Neural progenitor cell (in vitro differentiated cells): ENCODE measurements around the gene PRDM2. TPM values are rescaled to one million over a fixed set of nuclear protein-coding genes. Genes with fewer than 3 reads are reported as not detected.

ENCODE experiments used
- DNase-seq: peaks from one replicate; pipeline ENCODE4 v3.0.0-alpha.2; 2016; ENCODE audit warnings: low spot score
- H2AFZ ChIP-seq: fragments of 200-600 bp; sonication (generic); replicated peaks from 2 replicates; pipeline ENCODE4 v1.6.1; 2016; ENCODE audit warnings: antibody characterized with exemption
- H3F3A ChIP-seq: fragments of 200-600 bp; sonication (generic); 2 replicates; pipeline ENCODE4 v1.6.1; 2016; ENCODE audit warnings: antibody characterized with exemption, low read depth
- H3K27ac ChIP-seq: fragments of 200-600 bp; sonication (generic); 2 replicates; pipeline ENCODE4 v1.5.1; 2016; ENCODE audit warnings: mild to moderate bottlenecking
- H3K27me3 ChIP-seq: fragments of 200-600 bp; sonication (generic); 2 replicates; pipeline ENCODE4 v1.6.1; 2016; ENCODE audit warnings: mild to moderate bottlenecking, moderate library complexity
- H3K36me3 ChIP-seq: fragments of 200-600 bp; sonication (generic); 2 replicates; pipeline ENCODE4 v1.5.1; 2016
- H3K4me1 ChIP-seq: fragments of 200-600 bp; sonication (generic); 2 replicates; pipeline ENCODE4 v1.6.1; 2016; ENCODE audit warnings: mixed run types
- H3K4me2 ChIP-seq: fragments of 200-600 bp; sonication (generic); 2 replicates; pipeline ENCODE4 v1.6.1; 2016
- H3K4me3 ChIP-seq: fragments of 200-600 bp; sonication (generic); 2 replicates; pipeline ENCODE4 v1.5.1; 2016
- H3K79me2 ChIP-seq: fragments of 200-600 bp; sonication (generic); 2 replicates; pipeline ENCODE4 v1.6.1; 2016; ENCODE audit warnings: low read depth
- H3K9ac ChIP-seq: fragments of 200-600 bp; sonication (generic); 2 replicates; pipeline ENCODE4 v1.6.1; 2016
- H3K9me3 ChIP-seq: fragments of 200-600 bp; sonication (generic); 2 replicates; pipeline ENCODE4 v1.5.1; 2016; ENCODE audit warnings: low read depth
- H4K20me1 ChIP-seq: fragments of 200-600 bp; sonication (generic); 2 replicates; pipeline ENCODE4 v1.6.1; 2016; ENCODE audit warnings: low read depth
- H3K27ac Mint-ChIP-seq: 3 replicates; pipeline ENCODE4 v1.8.0; 2021; ENCODE audit warnings: mixed read lengths
- H3K27me3 Mint-ChIP-seq: 2 replicates; pipeline ENCODE4 v1.8.0; 2022; ENCODE audit warnings: low read depth, mild to moderate bottlenecking, inconsistent platforms, moderate library complexity, mixed read lengths; ENCODE audit not compliant: insufficient read depth
- H3K36me3 Mint-ChIP-seq: 3 replicates; pipeline ENCODE4 v1.8.0; 2021; ENCODE audit warnings: mixed read lengths
- H3K4me1 Mint-ChIP-seq: 3 replicates; pipeline ENCODE4 v1.8.0; 2021; ENCODE audit warnings: mixed read lengths
- H3K4me3 Mint-ChIP-seq: 3 replicates; pipeline ENCODE4 v1.8.0; 2021; ENCODE audit warnings: mild to moderate bottlenecking, moderate library complexity, mixed read lengths
- H3K9me3 Mint-ChIP-seq: 3 replicates; pipeline ENCODE4 v1.8.0; 2020; ENCODE audit warnings: mixed read lengths
- EZH2 ChIP-seq: fragments of 200-600 bp; sonication (generic); IDR thresholded peaks from 2 replicates; pipeline ENCODE4 v1.6.1; 2017; ENCODE audit warnings: antibody characterized with exemption, mild to moderate bottlenecking, moderate library complexity
- EZH2phosphoT487 ChIP-seq: fragments of 200-600 bp; sonication (generic); IDR thresholded peaks from 2 replicates; pipeline ENCODE4 v1.6.1; 2017; ENCODE audit warnings: antibody characterized with exemption
- total RNA-seq: library from RNA; depleted of rRNA; stranded (reverse); fragments of >200 nt; gene quantifications from 2 replicates; pipeline ENCODE4 v1.2.3, GENCODE V29; 2015; ENCODE audit warnings: low replicate concordance
- TF ChIP-seq, protein P1 (sequence below): fragments of 200-600 bp; sonication (generic); IDR thresholded peaks from 2 replicates; pipeline ENCODE4 v1.5.1; 2017; ENCODE audit warnings: antibody characterized with exemption, mild to moderate bottlenecking

PRDM2 gene
- total RNA-seq, 1 donor from 2014 or later, result 22.0 TPM

DNA sequence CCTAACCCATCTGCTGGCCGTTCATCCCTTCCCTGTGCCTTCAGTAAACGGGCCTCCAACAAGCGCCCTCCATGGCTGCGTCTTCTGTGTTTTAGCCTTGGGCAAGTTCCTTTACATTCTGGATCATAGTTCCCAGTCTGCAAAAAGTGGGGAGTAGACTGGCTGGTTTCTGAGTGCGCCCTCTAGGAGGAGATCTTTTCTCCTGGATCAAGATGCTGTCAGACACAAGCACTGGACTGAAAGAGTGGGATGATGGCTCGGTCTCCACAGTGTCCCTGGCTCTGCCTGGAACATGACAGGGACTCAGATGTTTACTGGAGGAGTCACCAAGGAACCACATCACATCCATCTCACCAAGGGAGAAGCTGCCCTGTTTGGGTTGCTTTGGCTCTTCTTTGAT, 88.8 kb downstream of the PRDM2 start:
- Histone ChIP-seq H3K4me2 (no peak overlapping the region), H3K4me3 (no peak overlapping the region), H3K4me1 (no peaks in the 10 kb centered on the region), H3K27ac (no peak overlapping the region), H3K9me3 (no peaks in the 10 kb centered on the region), H4K20me1 (peaks cover 40% of the 10 kb centered on the region), H3K9ac (no peak overlapping the region), H3K27me3 (no peaks in the 10 kb centered on the region), H3F3A (no peaks in the 10 kb centered on the region), H2AFZ (no peak overlapping the region), H3K79me2 (peaks cover 5% of the 10 kb centered on the region), H3K36me3 (no peaks in the 10 kb centered on the region)
- DNase-seq, result no peak
- Mint-ChIP-seq H3K4me3 (no peak overlapping the region), H3K27ac (peak overlapping the region; percentile 6), H3K4me1 (peaks cover 10% of the 10 kb centered on the region), H3K36me3 (peaks cover 22% of the 10 kb centered on the region), H3K9me3 (no peaks in the 10 kb centered on the region), H3K27me3 (no peaks in the 10 kb centered on the region)
- TF ChIP-seq EZH2phosphoT487 (no peak), EZH2 (no peak)
- TF ChIP-seq, protein P1, sequence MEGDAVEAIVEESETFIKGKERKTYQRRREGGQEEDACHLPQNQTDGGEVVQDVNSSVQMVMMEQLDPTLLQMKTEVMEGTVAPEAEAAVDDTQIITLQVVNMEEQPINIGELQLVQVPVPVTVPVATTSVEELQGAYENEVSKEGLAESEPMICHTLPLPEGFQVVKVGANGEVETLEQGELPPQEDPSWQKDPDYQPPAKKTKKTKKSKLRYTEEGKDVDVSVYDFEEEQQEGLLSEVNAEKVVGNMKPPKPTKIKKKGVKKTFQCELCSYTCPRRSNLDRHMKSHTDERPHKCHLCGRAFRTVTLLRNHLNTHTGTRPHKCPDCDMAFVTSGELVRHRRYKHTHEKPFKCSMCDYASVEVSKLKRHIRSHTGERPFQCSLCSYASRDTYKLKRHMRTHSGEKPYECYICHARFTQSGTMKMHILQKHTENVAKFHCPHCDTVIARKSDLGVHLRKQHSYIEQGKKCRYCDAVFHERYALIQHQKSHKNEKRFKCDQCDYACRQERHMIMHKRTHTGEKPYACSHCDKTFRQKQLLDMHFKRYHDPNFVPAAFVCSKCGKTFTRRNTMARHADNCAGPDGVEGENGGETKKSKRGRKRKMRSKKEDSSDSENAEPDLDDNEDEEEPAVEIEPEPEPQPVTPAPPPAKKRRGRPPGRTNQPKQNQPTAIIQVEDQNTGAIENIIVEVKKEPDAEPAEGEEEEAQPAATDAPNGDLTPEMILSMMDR, result peak; percentile 14

DNA sequence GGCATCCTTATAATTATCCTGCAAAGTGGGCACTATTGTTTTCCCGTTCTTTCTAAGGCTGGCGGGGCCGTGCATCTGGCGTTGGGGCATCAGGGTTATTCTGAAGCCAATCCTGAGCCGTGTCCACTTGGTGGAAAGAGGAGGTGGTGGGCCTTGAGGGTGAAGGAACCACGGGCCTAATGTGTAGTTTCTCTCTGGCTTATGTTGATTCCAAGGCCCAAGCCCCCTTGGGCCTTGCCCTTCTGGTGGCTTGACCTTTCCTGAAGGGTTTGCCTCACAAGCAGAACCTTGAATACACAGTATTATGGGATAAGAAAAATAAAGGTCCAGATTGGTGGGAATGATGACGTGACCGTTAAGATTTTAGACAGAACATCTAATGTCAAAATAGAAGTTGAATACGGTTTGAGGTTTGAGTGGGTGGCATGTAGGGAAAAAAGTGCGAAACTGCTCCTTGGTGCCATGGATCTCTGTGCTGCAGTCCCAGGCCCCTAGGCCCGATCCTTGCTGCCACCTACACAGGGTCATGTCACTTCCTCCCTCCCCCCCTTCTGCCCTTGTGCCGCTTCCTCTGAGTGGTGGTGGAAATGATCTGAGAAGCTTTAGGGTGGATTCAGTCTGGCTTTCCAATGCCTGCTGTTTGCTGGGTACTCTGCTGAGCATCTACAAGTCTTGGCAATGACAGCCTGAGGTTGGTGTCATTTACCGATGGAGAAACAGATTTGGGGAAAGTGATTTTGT, 90.5 kb downstream of the PRDM2 start:
- H3K79me2 ChIP-seq, result peaks cover 5% of the 10 kb centered on the region
- no peaks in the 10 kb centered on the region for H3K36me3 ChIP-seq
- Mint-ChIP-seq H3K4me1 (peaks cover 4% of the 10 kb centered on the region), H3K4me3 (no peak overlapping the region), H3K9me3 (no peaks in the 10 kb centered on the region), H3K27me3 (no peaks in the 10 kb centered on the region), H3K27ac (no peak overlapping the region), H3K36me3 (peaks cover 21% of the 10 kb centered on the region)
- H3K9ac ChIP-seq, result no peak overlapping the region
- DNase-seq, result no peak
- H3K27ac ChIP-seq, result no peak overlapping the region
- H3K4me1 ChIP-seq, result no peaks in the 10 kb centered on the region
- no peaks in the 10 kb centered on the region for H3K9me3 ChIP-seq
- no peak overlapping the region for H3K4me2 ChIP-seq
- H2AFZ ChIP-seq, result no peak overlapping the region
- no peaks in the 10 kb centered on the region for H3K27me3 ChIP-seq
- TF ChIP-seq EZH2phosphoT487 (no peak), EZH2 (no peak)
- TF ChIP-seq, protein P1, result no peak
- no peaks in the 10 kb centered on the region for H3F3A ChIP-seq
- H4K20me1 ChIP-seq, result peaks cover 33% of the 10 kb centered on the region
- H3K4me3 ChIP-seq, result no peak overlapping the region

DNA sequence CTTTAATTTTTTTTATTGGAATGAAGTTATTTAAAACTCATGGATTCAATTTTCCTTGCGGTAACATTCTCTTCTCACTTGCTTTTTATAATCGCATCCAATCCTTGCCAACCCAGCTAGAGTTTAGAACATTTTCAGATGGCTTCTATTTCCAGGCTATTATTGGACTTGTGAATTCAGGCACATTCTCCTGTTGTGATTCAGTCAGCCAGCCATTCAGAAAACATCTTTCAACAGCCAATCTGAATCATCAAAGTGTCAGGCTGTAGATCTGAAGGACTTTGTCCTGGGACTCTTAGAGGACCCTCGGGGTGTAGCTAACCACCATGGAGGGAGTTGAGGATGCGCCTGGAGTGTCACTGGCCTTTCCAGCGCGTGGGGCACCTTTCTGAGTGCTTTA, 92.4 kb downstream of the PRDM2 start:
- H3K4me3 Mint-ChIP-seq, result no peak overlapping the region
- H3K9me3 Mint-ChIP-seq, result no peaks in the 10 kb centered on the region
- H3K9me3 ChIP-seq, result no peaks in the 10 kb centered on the region
- H3K36me3 Mint-ChIP-seq, result peaks cover 17% of the 10 kb centered on the region
- H3K27ac Mint-ChIP-seq, result no peak overlapping the region
- no peaks in the 10 kb centered on the region for H3K27me3 ChIP-seq
- H3K27ac ChIP-seq, result no peak overlapping the region
- no peaks in the 10 kb centered on the region for H3K4me1 ChIP-seq
- H3K9ac ChIP-seq, result no peak overlapping the region
- H3K79me2 ChIP-seq, result peaks cover 5% of the 10 kb centered on the region
- H2AFZ ChIP-seq, result no peak overlapping the region
- no peak overlapping the region for H3K4me2 ChIP-seq
- H3F3A ChIP-seq, result no peaks in the 10 kb centered on the region
- H3K4me3 ChIP-seq, result no peak overlapping the region
- DNase-seq, result no peak
- H3K4me1 Mint-ChIP-seq, result peaks cover 2% of the 10 kb centered on the region
- H4K20me1 ChIP-seq, result peaks cover 21% of the 10 kb centered on the region
- TF ChIP-seq EZH2 (no peak), EZH2phosphoT487 (no peak)
- TF ChIP-seq, protein P1, result no peak
- no peaks in the 10 kb centered on the region for H3K27me3 Mint-ChIP-seq
- no peaks in the 10 kb centered on the region for H3K36me3 ChIP-seq
